Retinal pigment epithelial cell (primary cell): ENCODE results near the gene TRIM8.
"Not testable (repeated sequence)": the region's sequence is repeated elsewhere in the genome, so short reads cannot be mapped to it uniquely, and the experiment has no call there.

Source experiments
- DNase-seq: peaks from one replicate; pipeline ENCODE4 v3.0.0-alpha.2; 2010; ENCODE audit warnings: low read depth
- H3K4me3 ChIP-seq: 2 replicates; pipeline ENCODE4 v1.5.1; 2011; ENCODE audit warnings: mild to moderate bottlenecking, low read length, control low read depth, moderate library complexity
- CTCF ChIP-seq: conservative IDR thresholded peaks from 2 replicates; pipeline ENCODE4 v1.5.1; 2011; ENCODE audit warnings: low read depth, low read length, control low read depth, inconsistent platforms

Gene TRIM8

DNA sequence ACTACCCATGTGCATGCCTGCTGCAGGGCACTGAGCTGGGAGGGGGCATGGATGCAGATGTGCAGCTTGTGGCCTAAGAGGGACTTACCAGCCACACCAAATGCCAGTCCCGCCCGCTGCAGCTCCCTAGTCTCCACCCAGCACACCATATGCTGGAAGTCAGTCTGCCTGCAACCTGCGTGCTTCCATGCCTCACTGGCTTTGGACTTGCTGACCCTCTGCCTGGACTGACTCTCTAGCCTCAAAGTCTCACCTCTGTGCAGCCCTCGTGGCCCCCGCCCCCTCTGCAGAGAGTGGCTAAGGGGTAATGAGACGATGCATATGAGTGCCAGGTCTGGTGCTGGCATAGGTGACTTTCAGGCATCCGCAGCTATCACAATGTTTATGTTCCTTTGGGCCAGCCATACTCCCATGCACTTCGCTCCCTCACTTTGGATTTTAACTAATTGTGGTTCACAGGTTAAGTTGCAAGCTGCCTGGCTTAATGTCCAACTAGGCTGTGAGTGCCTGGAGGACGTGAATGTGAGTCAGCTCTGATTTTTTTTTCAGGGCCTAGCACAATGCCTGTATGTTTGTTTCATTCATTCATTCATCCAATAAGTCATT lies 21.7 kb downstream of the TRIM8 start:
- H3K4me3 ChIP-seq: no peak overlapping the region
- no peak for TF ChIP-seq CTCF
- no peak for DNase-seq

GRCh38 chr10:102667411-102667810 lies 23.1 kb downstream of the TRIM8 start:
- not testable (repeated sequence) for DNase-seq, H3K4me3 ChIP-seq

GRCh38 chr10:102668326-102669107 lies 24.2 kb downstream of the TRIM8 start:
- no peak for TF ChIP-seq CTCF
- no peak for DNase-seq
- no peak overlapping the region for H3K4me3 ChIP-seq

DNA sequence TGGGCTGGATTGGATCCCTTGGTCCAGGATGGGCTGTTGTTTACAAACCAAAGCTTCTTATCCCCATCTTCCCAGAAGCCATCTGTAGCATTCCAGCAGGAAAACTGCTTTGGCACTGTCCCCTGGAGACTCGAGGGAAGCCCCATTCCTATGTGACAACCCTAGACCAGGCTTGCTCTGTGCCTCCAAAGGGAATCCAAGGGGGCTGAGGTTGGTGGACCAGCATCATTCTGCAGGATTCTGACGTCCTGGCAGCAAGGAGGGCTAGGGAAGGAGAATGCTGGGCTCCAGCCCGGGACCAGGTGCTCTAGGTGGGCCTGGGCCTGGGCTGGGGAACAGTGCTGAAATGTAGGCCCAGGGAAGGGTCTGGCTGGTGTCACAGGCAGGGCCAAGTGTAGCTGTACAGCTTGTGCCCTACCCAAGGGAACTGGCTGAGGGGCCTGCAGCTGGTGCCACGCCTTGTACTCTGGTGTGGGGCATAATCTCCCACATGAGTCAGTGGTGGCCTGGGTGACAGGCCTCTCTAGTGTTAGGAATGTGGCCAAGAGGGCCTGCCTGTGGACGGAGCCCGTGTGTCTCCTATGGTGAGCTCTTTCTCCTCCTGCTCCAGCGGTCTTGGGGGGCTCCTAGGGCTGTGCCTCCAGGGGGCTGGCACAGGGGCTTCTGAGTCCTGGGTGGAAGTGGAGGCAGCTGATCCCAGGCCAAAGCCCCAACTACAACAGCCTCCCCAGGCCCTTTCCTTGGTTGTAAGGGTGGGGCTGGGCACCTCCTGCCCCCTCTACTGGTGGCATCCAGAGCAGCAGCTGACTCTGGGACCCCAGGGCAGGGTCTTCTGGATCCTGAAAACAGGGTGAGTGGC lies 25.2 kb downstream of the TRIM8 start:
- TF ChIP-seq CTCF: peak; percentile 49
- peak; percentile 40 for DNase-seq
- H3K4me3 ChIP-seq: no peak overlapping the region

DNA sequence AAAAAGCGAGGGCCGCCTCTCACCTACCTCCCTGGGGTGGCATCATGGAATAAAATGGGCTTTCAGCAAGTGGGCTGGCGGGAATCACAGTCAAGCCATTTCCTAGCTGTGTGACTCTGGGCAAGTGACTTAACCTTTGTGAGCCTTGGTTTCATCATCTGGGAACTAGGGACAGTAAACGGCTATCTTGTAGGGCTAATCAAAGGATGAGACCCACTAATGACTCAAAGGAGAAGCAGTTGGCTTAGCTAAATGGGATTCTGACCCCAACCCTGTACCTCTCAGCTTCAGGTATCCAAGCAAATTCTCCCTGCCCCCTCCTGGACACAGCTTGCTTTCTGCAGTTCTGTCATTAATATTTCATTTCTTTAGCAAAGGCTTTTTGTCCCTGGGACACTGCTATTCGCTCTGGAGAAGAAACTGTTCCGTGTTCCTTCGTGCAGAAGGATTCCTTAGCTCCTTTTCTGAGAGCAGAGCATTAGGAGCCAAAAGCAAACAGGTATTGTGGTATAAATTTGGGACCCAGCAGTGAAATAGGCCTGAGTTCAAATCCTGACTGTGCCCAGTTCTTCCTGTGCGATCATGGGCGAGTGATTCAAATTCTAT lies 25.9 kb downstream of the TRIM8 start:
- no peak for TF ChIP-seq CTCF
- no peak overlapping the region for H3K4me3 ChIP-seq
- no peak for DNase-seq

- H3K4me3 ChIP-seq: no peak overlapping the region
- TF ChIP-seq CTCF: no peak
- DNase-seq: no peak
Measured at GRCh38 chr10:102670871-102671434, 26.7 kb downstream of the TRIM8 start.
